GM08714 (cell line): ENCODE data around the gene TAF12.
"Not testable (repeated sequence)": the region's sequence is repeated elsewhere in the genome, so short reads cannot be mapped to it uniquely, and the experiment has no call there.

ENCODE experiments used
- H3K4me3 ChIP-seq: fragments of 200-500 bp; sonication (Bioruptor generic); 2 replicates; pipeline ENCODE4 v1.5.1; 2014; ENCODE audit warnings: mild to moderate bottlenecking, low read length, inconsistent platforms
- ZNF274 ChIP-seq: IDR thresholded peaks from 2 replicates; pipeline ENCODE4 v1.6.1; 2012; ENCODE audit warnings: mild to moderate bottlenecking, low read depth, low read length

The TAF12 gene

GRCh38 chr1:28648474-28649198 is 5.8 kb upstream of the TAF12 start, which contains the start of gene RNU11:
Gene RNU11, plus strand, starts transcription at chr1:28648600.
- peak within 1 kb of the TSS; percentile 62; the same call in 1 of the 2 replicates for H3K4me3 ChIP-seq
- no peak for TF ChIP-seq ZNF274

GRCh38 chr1:28648008-28648473 is 5.2 kb upstream of the TAF12 start:
- TF ChIP-seq ZNF274: no peak
- H3K4me3 ChIP-seq: peak overlapping the region; percentile 62; the same call in 1 of the 2 replicates

- no peak overlapping the region for H3K4me3 ChIP-seq
- no peak for TF ChIP-seq ZNF274
These were observed 3.2 kb upstream of the TAF12 start for GRCh38 chr1:28646040-28646439.

- not testable (repeated sequence) for H3K4me3 ChIP-seq
These were observed 2.5 kb upstream of the TAF12 start for GRCh38 chr1:28645406-28645805.

- no peak overlapping the region for H3K4me3 ChIP-seq
- TF ChIP-seq ZNF274: no peak
These were observed 1.6 kb upstream of the TAF12 start for GRCh38 chr1:28644494-28644893.

GRCh38 chr1:28642056-28642846 is 616 bp downstream of the TAF12 start:
- TF ChIP-seq ZNF274: no peak
- peak overlapping the region; percentile 87 for H3K4me3 ChIP-seq

GRCh38 chr1:28640766-28641165 is 2.1 kb downstream of the TAF12 start:
- no peak overlapping the region for H3K4me3 ChIP-seq
- no peak for TF ChIP-seq ZNF274

- no peak for TF ChIP-seq ZNF274
These were observed 10.3 kb downstream of the TAF12 start for GRCh38 chr1:28632560-28632959.

GRCh38 chr1:28631713-28632112 is 11.2 kb downstream of the TAF12 start:
- no peak overlapping the region for H3K4me3 ChIP-seq

More at GRCh38 chr1:28632560-28632959, 10.3 kb downstream of the TAF12 start:
- no peak overlapping the region for H3K4me3 ChIP-seq

GRCh38 chr1:28613175-28613574 is 29.7 kb downstream of the TAF12 start:
- TF ChIP-seq ZNF274: no peak
- H3K4me3 ChIP-seq: no peak overlapping the region

More at GRCh38 chr1:28631713-28632112, 11.2 kb downstream of the TAF12 start:
- TF ChIP-seq ZNF274: no peak

- H3K4me3 ChIP-seq: no peak overlapping the region
- TF ChIP-seq ZNF274: no peak
These were observed 36.1 kb downstream of the TAF12 start for GRCh38 chr1:28606771-28607170.

- TF ChIP-seq ZNF274: no peak
- no peak overlapping the region for H3K4me3 ChIP-seq
These were observed 37.9 kb downstream of the TAF12 start for GRCh38 chr1:28604962-28605361.

- no peak overlapping the region for H3K4me3 ChIP-seq
These were observed 38.5 kb downstream of the TAF12 start for GRCh38 chr1:28604411-28604810.

GRCh38 chr1:28602536-28603439 is 40.1 kb downstream of the TAF12 start:
- no peak for TF ChIP-seq ZNF274
- H3K4me3 ChIP-seq: no peak overlapping the region

More at GRCh38 chr1:28604411-28604810, 38.5 kb downstream of the TAF12 start:
- TF ChIP-seq ZNF274: no peak

GRCh38 chr1:28601696-28602095 is 41.2 kb downstream of the TAF12 start:
- no peak for TF ChIP-seq ZNF274
- H3K4me3 ChIP-seq: no peak overlapping the region

- not testable (repeated sequence) for H3K4me3 ChIP-seq
These were observed 46.6 kb downstream of the TAF12 start for GRCh38 chr1:28596276-28596675.
